22Rv1 (cell line): Measurements from ENCODE around the gene OXA1L.
A peak's percentile ranks its signal among the peaks of the same experiment; 100 is the strongest.
"Not testable (repeated sequence)": the region's sequence is repeated elsewhere in the genome, so short reads cannot be mapped to it uniquely, and the experiment has no call there.

Source experiments
- H3K27ac ChIP-seq: fragments of 450-650 bp; 2 replicates; pipeline ENCODE4 v1.5.1; 2017
- CTCF ChIP-seq: fragments of 450-650 bp; IDR thresholded peaks from 2 replicates; pipeline ENCODE4 v1.5.1; 2017; ENCODE audit warnings: mild to moderate bottlenecking
- ZFX ChIP-seq: fragments of 450-650 bp; IDR thresholded peaks from 2 replicates; pipeline ENCODE4 v1.6.1; 2017; ENCODE audit warnings: antibody characterized with exemption, borderline replicate concordance

The OXA1L gene

GRCh38 chr14:22780105-22780679 lies 13.7 kb downstream of the OXA1L start:
- TF ChIP-seq CTCF = no peak
- TF ChIP-seq ZFX = no peak
- peak overlapping the region; percentile 60 for H3K27ac ChIP-seq

GRCh38 chr14:22780941-22781300 lies 14.4 kb downstream of the OXA1L start:
- TF ChIP-seq ZFX = no peak
- no peak for TF ChIP-seq CTCF
- peak overlapping the region; percentile 60; the same call in 1 of the 2 replicates for H3K27ac ChIP-seq

GRCh38 chr14:22781301-22781991 lies 15.0 kb downstream of the OXA1L start:
- TF ChIP-seq CTCF = no peak
- TF ChIP-seq ZFX = no peak
- H3K27ac ChIP-seq = no peak overlapping the region

- no peak for TF ChIP-seq CTCF
- TF ChIP-seq ZFX = no peak
- no peak overlapping the region for H3K27ac ChIP-seq
Observed at GRCh38 chr14:22786685-22787084, 20.2 kb downstream of the OXA1L start.

GRCh38 chr14:22791301-22791700 lies 24.8 kb downstream of the OXA1L start:
- no peak overlapping the region for H3K27ac ChIP-seq
- TF ChIP-seq CTCF = no peak
- no peak for TF ChIP-seq ZFX

GRCh38 chr14:22792158-22792557 lies 25.7 kb downstream of the OXA1L start:
- TF ChIP-seq ZFX (no peak), CTCF (no peak)
- no peak overlapping the region for H3K27ac ChIP-seq

- H3K27ac ChIP-seq = not testable (repeated sequence)
Observed at GRCh38 chr14:22793550-22793949, 27.1 kb downstream of the OXA1L start.
